Kidney glomerular epithelial cell (primary cell): ENCODE data around the gene C1orf167.
A peak's percentile ranks its signal among the peaks of the same experiment; 100 is the strongest.
"Not testable (repeated sequence)": the region's sequence is repeated elsewhere in the genome, so short reads cannot be mapped to it uniquely, and the experiment has no call there.

Experiments used
- DNase-seq: peaks from one replicate; lab custom pipeline; 2025; lab: John Stamatoyannopoulos, UW

C1orf167 gene

GRCh38 chr1:11800756-11801433 lies 38.9 kb downstream of the C1orf167 start:
- no peak for DNase-seq

DNA sequence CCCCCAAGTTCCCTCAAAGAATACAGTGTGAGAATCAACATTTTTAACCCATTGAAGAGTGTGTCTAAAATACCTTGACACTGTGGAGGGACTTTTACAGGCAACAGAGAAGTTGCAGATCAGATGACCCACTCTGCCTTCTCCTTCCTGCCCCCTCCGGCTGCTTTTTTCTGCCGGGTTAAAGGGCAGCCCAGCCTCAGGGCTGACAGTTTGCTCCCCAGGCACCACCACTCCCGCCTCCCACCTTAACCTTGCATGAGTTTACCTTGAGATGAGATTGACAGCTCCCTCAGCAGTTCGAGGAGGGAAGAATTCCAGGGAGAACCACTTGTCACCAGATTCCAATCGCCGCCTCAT lies 40.6 kb downstream of the C1orf167 start:
- peak; percentile 8 for DNase-seq

- DNase-seq: peak; percentile 86
Observed at GRCh38 chr1:11802973-11803885, 41.2 kb downstream of the C1orf167 start.

DNA sequence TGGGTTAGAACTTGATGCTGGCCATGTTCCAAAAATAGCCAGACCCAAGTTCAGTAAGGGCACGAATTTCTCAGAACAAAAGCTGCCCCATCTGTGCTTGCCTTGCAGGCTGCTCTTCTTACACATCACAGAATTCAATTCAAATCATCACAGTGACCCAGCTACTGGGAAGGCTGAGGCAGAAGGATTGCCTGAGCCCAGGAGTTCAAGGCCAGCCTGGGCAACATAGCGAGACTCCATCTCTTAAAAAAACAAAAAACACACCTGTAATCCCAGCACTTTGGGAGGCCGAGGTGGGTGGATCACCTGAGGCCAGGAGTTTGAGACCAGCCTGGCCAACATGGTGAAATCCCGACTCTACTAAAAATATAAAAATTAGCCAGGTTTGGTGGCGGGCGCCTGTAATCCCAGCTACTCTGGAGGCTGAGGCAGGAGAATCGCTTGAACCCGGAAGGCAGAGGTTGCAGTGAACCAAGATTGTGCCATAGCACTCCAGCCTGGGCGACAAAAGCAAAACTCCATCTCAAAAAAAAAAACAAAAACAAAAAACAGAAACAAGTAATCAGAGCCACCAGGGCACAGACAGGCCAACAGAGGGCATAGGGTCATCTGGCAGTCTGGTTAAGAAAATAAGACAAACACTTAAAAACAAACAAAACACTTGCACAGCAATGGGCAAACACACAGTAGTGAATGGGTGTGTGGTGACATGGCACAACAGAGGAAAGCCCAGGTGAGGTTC lies 42.1 kb downstream of the C1orf167 start:
- not testable (repeated sequence) for DNase-seq

GRCh38 chr1:11804666-11805421 lies 42.9 kb downstream of the C1orf167 start:
- peak; percentile 40 for DNase-seq

- DNase-seq: peak; percentile 98
Observed at GRCh38 chr1:11805422-11806306, 43.7 kb downstream of the C1orf167 start, which contains the start of the genes CLCN6 and MTHFR. Gene CLCN6 (plus strand): TSS chr1:11806191. CDS start chr1:11806263, 72 bp downstream. Gene MTHFR (minus strand): TSS chr1:11805964. CDS start chr1:11803116, 2,848 bp downstream.

GRCh38 chr1:11806307-11806936 lies 44.4 kb downstream of the C1orf167 start:
- no peak for DNase-seq

- no peak for DNase-seq
Observed at GRCh38 chr1:11807133-11807532, 45.1 kb downstream of the C1orf167 start.

DNA sequence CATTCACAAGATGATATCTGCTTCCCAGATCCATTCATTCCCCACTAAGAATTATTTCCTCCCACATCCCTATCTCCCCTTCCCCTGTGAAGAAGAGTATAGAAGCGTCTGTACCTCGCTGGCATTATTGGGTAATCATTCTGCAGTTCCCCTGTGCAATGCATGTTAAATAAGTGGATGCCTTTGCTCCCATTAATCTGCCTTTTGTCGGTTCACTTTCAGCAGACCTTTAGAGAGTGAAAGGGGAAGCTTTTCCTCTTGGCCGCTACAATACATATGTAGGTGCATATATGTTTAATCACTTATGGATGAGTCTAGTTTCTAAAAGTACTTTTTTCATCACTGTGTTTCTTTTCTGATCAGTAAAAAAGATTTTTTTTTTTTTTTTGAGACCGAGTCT lies 51.0 kb downstream of the C1orf167 start:
- DNase-seq: no peak

DNA sequence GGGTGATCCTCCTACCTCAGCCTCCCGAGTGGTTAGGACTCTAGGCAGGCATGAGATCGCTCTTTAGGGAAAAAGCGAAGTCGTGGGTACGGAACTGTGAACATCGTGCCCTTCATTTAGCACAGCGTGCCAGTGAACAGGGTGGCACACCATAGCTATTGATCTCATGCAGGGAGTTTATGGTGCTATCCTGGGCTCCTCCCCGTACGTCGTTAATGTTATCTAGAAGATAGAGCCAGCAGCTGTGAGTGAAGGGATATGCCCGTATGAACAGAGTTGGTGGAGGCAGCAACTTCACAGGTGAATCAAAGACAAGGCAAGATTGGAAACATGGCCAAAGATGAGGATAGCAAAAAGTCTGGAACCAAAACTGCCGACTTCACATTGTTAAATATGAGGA lies 55.2 kb downstream of the C1orf167 start:
- DNase-seq: no peak

DNA sequence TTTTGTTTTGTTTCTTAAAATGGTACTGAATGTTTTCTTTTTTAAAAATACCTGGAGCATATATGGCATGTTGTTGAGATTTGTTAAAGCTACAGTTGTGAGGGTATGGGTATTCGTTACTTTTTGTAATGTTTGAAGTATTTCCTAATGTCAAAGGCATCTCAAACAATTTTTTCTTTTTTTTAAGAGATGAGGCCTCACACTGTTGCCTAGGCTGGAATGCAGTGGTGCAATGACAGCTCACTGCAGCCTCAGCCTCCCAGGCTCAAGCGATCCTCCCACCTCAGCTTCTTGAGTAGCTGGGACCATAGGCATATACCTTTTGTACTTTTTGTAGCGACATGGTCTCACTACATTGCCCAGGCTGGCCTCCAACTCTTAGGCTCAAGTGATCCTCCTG lies 60.1 kb downstream of the C1orf167 start:
- DNase-seq: no peak

DNA sequence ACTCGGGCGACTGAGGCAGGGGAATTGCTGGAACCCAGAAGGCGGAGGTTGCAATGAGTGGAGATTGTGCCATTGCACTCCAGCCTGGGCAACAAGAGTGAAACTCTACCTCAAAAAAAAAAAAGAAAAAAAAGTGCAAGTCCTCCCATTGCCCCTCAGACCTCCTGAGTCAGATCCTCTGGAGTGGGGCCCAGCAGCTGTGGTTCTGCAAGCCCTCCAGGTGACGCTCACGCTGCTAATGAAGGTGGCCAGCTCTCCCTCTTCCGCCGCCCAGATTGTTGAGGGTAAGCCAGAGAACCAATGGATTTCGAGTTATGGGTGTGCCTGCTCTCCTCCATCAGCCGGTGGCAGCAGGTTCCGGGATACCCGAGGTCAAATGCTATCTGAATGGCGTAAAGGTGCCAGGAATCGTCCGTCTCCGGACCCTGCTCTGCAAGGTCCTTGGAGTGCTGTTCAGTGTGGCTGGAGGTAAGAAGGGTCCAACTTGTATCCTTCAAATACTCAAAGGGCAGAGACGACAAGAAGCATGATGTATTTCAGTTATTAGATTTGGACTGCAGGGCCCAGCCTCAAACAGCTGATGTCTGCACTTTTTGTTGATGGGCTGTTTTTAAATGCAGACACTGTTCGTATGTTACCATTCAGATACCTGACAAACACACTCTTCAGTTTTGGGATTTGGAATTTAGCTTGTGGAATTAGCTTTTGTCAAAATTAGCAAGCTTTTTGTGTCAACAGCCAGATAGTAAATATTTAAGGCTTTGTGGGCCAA lies 61.6 kb downstream of the C1orf167 start:
- DNase-seq: no peak

- no peak for DNase-seq
Observed at GRCh38 chr1:11825131-11825530, 63.1 kb downstream of the C1orf167 start.

DNA sequence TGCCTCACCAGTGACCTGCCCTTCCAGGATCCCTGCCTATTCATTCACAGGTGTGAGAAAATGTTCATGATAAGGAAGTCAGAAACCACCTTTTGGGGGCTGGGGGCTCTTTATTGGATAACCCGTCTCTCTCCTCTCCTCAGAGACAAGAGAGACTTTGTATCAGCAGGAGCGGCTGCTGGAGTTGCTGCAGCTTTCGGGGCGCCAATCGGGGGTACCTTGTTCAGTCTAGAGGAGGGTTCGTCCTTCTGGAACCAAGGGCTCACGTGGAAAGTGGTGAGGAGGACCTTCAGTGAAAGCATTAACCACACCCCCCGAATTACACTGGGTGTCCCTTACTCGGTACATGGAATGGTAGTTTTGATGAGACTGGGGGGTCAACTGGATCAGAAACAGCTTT lies 65.0 kb downstream of the C1orf167 start:
- no peak for DNase-seq

DNA sequence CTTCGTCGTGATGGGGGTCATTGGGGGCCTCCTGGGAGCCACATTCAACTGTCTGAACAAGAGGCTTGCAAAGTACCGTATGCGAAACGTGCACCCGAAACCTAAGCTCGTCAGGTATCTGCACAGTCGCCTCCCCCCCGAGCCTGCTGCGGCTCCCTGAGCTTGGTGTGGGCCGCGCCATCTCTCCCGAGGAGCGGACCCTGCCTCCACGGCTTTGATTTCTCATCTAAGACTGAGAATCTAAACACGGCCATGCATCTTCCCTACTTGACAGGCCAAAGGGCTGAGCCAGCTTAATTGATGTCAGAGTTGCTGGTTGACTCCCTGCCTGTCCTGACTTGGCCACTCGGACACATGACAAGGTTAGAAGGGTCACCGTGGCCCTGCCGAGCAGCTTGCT lies 66.5 kb downstream of the C1orf167 start:
- DNase-seq: no peak

GRCh38 chr1:11831945-11832725 lies 70.1 kb downstream of the C1orf167 start:
- no peak for DNase-seq

- DNase-seq: no peak
Observed at GRCh38 chr1:11833497-11833896, 71.5 kb downstream of the C1orf167 start.

GRCh38 chr1:11833900-11834299 lies 71.9 kb downstream of the C1orf167 start:
- DNase-seq: no peak
